ENCODE data around the gene PHKG2.

The PHKG2 gene

DNA sequence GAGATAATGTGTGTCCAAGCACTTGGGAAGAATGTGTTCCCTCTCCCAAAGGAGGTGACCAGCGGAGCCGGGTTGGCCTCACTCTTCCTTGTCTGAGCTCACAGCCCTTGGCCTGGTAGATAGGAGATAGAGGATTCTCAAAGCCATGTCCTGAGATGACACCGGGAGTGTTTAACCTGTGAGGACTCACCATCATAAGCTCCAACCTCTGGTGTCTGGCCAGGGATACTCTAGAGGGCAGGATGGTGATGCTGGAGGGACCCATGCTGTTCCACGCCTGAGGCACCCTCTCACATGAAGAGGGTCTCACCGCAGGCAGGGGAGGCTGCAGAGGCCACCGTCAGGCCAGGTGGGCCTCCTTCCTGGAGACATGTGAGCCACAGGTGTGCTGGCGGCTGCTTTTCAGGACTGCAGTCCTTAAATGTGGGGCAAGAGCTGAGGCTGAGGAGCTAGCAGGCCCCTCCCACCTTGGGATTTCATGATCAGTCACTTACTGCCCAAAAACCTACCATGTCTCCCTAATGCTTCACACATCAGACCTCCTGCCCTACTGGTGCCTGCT is 45.4 kb downstream of the PHKG2 start:
- FAIRE-seq (no peak), DNase-seq (ENCODE audit: low spot score) (no peak)

DNA sequence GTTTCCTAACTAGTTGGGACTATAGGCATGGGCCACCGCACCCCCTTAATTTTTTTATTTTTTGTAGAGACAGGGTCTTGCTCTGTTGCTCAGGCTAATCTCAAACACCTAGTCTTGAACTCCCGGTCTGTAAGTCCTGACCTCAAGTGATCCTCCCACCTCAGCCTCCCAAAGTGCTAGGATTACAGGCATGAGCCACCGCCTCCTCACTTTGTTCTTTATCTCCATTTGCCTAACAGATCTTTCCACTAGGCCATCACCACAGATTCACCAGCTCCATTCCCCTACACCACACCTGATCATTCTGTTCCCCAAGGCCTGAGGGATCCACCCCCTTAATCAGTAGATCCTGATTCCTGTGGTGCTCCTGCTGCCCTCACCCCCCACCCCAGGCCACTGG is 46.4 kb downstream of the PHKG2 start:
- no peak for DNase-seq (ENCODE audit: low spot score)
- no peak for FAIRE-seq

DNA sequence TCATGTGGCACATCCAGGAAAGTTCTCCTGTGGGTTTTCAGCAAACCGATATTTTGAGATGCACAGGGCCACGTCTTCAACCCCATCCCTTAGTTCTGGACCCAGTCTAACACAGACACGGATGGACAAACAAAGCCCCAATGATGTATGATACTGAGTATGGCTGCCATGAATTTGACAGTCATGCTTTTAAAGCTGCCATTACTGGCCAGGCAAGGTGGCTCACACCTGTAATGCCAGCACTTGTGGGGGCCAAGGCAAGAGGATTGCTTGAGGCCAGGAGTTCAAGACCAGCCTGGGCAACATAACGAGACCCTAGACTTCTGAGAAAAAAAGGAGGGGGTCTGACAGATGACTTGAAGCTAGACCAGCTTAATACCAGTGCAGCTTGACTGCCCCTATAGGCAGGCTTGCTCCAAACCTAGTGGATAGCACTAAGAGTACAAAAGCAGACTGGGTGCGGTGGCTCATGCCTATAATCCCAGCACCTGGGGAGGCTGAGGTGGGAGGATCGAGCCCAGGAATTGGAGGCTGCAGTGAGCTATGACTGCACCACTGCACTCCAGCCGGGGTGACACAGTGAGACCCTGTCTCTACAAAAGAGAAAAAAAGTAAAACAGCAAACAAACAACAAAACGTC is 49.6 kb downstream of the PHKG2 start:
- DNase-seq (ENCODE audit: low spot score) (no peak), FAIRE-seq (no peak)

Measured in RCC 7860 (cell line).